ENCODE measurements around the gene DDX20. TPM values are rescaled to one million over a fixed set of nuclear protein-coding genes. Genes with fewer than 3 reads are reported as not detected.

Gene DDX20
- total and polyA plus RNA-seq, 2 of the 8 experiments (the other 6 are each of a cell fraction or from before 2014, with no cell fraction given) = 7.5 to 24.7 TPM

- TF ChIP-seq EGR1 (IDR thresholded peaks at IDR 0.05; ENCODE audit: borderline replicate concordance, low read depth, low read length) (peak; percentile 15; the same call in 1 of the 2 replicates), SIX5 (IDR thresholded peaks at IDR 0.05; ENCODE audit: low read depth, low read length) (no peak), SAP30 (IDR thresholded peaks at IDR 0.05; ENCODE audit: insufficient read depth, insufficient replicate concordance, low read length) (peak; percentile 2), TEAD4 (IDR thresholded peaks at IDR 0.05; ENCODE audit: low read depth, low read length) (no peak), HDAC2 (IDR thresholded peaks at IDR 0.05; ENCODE audit: borderline replicate concordance in 1 of 2, low read depth in 2 of 2, low read length in 2 of 2) (0 out of 4 replicates have a peak, but pooled peaks of 1 of the 2 experiments have one; percentile 4), PHF8 (conservative IDR thresholded peaks at IDR 0.05; ENCODE audit: low read depth, low read length) (0 out of 2 replicates have a peak, but pooled peaks have one; percentile 39), EP300 (IDR thresholded peaks at IDR 0.05; ENCODE audit: borderline replicate concordance in 1 of 2, low read depth in 2 of 2, low read length in 2 of 2) (no peak), SIN3A (conservative IDR thresholded peaks at IDR 0.05 in 1 of 2, IDR thresholded peaks at IDR 0.05 in 1 of 2; ENCODE audit: low read depth in 1 of 2, low read length in 2 of 2) (peak; percentile 7 to 18; a peak in 1 of 4 replicates), E2F6 (IDR thresholded peaks at IDR 0.05) (peak; percentile 77), TAF1 (IDR thresholded peaks at IDR 0.05; ENCODE audit: low read depth, low read length) (no peak; the same call in 1 of the 2 replicates), FOSL1 (IDR thresholded peaks at IDR 0.05; ENCODE audit: insufficient read depth, low read depth, low read length) (0 out of 2 replicates have a peak, but pooled peaks have one; percentile 3), KDM5A (IDR thresholded peaks at IDR 0.05; ENCODE audit: low read length) (no peak), GTF2F1 (IDR thresholded peaks at IDR 0.05; ENCODE audit: borderline replicate concordance, low read depth, low read length) (no peak), CTCF (IDR thresholded peaks at IDR 0.05; ENCODE audit: control extremely low read depth in 1 of 3, insufficient read depth in 1 of 3, low read depth in 1 of 3, low read length in 3 of 3) (no peak), JUND (IDR thresholded peaks at IDR 0.05; ENCODE audit: low read length) (no peak), CBX5 (IDR thresholded peaks at IDR 0.05; ENCODE audit: low read depth, low read length) (no peak), ZNF274 (IDR thresholded peaks at IDR 0.05; ENCODE audit: borderline replicate concordance, extremely low read depth, low read length) (no peak), POU5F1 (IDR thresholded peaks at IDR 0.05; ENCODE audit: low read depth, low read length) (no peak)
- TF ChIP-seq, protein P1, sequence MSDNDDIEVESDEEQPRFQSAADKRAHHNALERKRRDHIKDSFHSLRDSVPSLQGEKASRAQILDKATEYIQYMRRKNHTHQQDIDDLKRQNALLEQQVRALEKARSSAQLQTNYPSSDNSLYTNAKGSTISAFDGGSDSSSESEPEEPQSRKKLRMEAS (IDR thresholded peaks at IDR 0.05) = peak; percentile 82
These were observed 17.1 kb upstream of the DDX20 start (continued) for GRCh38 chr1:111738436-111739193.
